OCI-LY1 (cell line): Measurements from ENCODE around the gene CPLANE2.

Source experiments
- H2AFZ ChIP-seq: fragments of 200-600 bp; sonication (generic), shearing (Covaris generic); 2 replicates; pipeline ENCODE4 v1.6.0; 2014; ENCODE audit warnings: antibody characterized with exemption, mild to moderate bottlenecking, low read length
- H3F3A ChIP-seq: fragments of 200-600 bp; sonication (generic), shearing (Covaris generic); 2 replicates; pipeline ENCODE4 v1.6.0; 2014; ENCODE audit warnings: mild to moderate bottlenecking, antibody characterized with exemption, low read length, moderate library complexity; ENCODE audit not compliant: insufficient read depth
- H3K27ac ChIP-seq: fragments of 200-600 bp; sonication (generic); 2 replicates; pipeline ENCODE4 v1.5.1; 2014; ENCODE audit warnings: low read length, mixed run types, mild to moderate bottlenecking, low read depth; ENCODE audit not compliant: poor library complexity, severe bottlenecking
- H3K27me3 ChIP-seq: fragments of 200-600 bp; sonication (generic); 2 replicates; pipeline ENCODE4 v1.6.0; 2014; ENCODE audit warnings: antibody characterized with exemption, mild to moderate bottlenecking, low read length, moderate library complexity; ENCODE audit not compliant: insufficient read depth
- H3K36me3 ChIP-seq: fragments of 200-600 bp; sonication (generic); 2 replicates; pipeline ENCODE4 v1.6.1; 2014; ENCODE audit warnings: mild to moderate bottlenecking, antibody characterized with exemption, low read length, moderate library complexity, mixed read lengths; ENCODE audit not compliant: insufficient read depth
- H3K4me1 ChIP-seq: fragments of 200-600 bp; sonication (generic); 2 replicates; pipeline ENCODE4 v1.5.1; 2014; ENCODE audit warnings: mild to moderate bottlenecking, low read length, moderate library complexity; ENCODE audit not compliant: insufficient read depth, severe bottlenecking
- H3K4me2 ChIP-seq: fragments of 200-600 bp; sonication (generic), shearing (Covaris generic); 2 replicates; pipeline ENCODE4 v1.6.1; 2014; ENCODE audit warnings: low read length
- H3K4me3 ChIP-seq: fragments of 200-600 bp; sonication (generic); 2 replicates; pipeline ENCODE4 v1.5.1; 2014; ENCODE audit warnings: low read length, low read depth, mild to moderate bottlenecking, mixed read lengths; ENCODE audit not compliant: poor library complexity, severe bottlenecking
- H3K79me2 ChIP-seq: fragments of 200-600 bp; shearing (Covaris generic); 2 replicates; pipeline ENCODE4 v1.6.1; 2016; ENCODE audit warnings: mixed run types, low read length, mixed read lengths; ENCODE audit not compliant: insufficient read depth
- H3K9ac ChIP-seq: fragments of 200-600 bp; sonication (generic), shearing (Covaris generic); 2 replicates; pipeline ENCODE4 v1.6.1; 2014; ENCODE audit warnings: mild to moderate bottlenecking, low read length, mixed read lengths
- H3K9me2 ChIP-seq: fragments of 200-600 bp; sonication (generic), shearing (Covaris generic); 2 replicates; pipeline ENCODE4 v1.6.1; 2014; ENCODE audit warnings: low read depth, mild to moderate bottlenecking, low read length, mixed read lengths
- H3K9me3 ChIP-seq: fragments of 200-600 bp; shearing (Covaris generic); 2 replicates; pipeline ENCODE4 v1.6.1; 2014; ENCODE audit warnings: low read length, mixed read lengths
- H4K20me1 ChIP-seq: fragments of 200-600 bp; sonication (generic), shearing (Covaris generic); 2 replicates; pipeline ENCODE4 v1.6.0; 2016; ENCODE audit warnings: mild to moderate bottlenecking, low read length; ENCODE audit not compliant: insufficient read depth
- CTCF ChIP-seq: fragments of 200-600 bp; sonication (generic), shearing (Covaris generic); IDR thresholded peaks from 2 replicates; pipeline ENCODE4 v1.5.1; 2017; ENCODE audit warnings: mild to moderate bottlenecking, antibody characterized with exemption, low read length, moderate library complexity, mixed read lengths
- EZH2 ChIP-seq: fragments of 200-600 bp; sonication (generic), shearing (Covaris generic); IDR thresholded peaks from 2 replicates; pipeline ENCODE4 v1.8.0; 2017; ENCODE audit warnings: borderline replicate concordance, mixed run types, mild to moderate bottlenecking, antibody characterized with exemption, low read length, moderate library complexity, mixed read lengths

CPLANE2 gene

GRCh38 chr1:16210581-16210980 is 26.4 kb downstream of the CPLANE2 start:
- peaks cover 5% of the 10 kb centered on the region for H3K4me1 ChIP-seq
- no peak overlapping the region for H3K4me2 ChIP-seq
- H2AFZ ChIP-seq, result no peak overlapping the region
- H3K4me3 ChIP-seq, result no peak overlapping the region
- peaks cover 9% of the 10 kb centered on the region; the same call in 1 of the 2 replicates for H3K27me3 ChIP-seq
- H4K20me1 ChIP-seq, result no peaks in the 10 kb centered on the region
- no peaks in the 10 kb centered on the region for H3K36me3 ChIP-seq
- no peaks in the 10 kb centered on the region for H3K79me2 ChIP-seq
- H3K9me2 ChIP-seq, result no peaks in the 10 kb centered on the region
- H3K9ac ChIP-seq, result no peak overlapping the region
- TF ChIP-seq EZH2 (no peak), CTCF (no peak)
- no peaks in the 10 kb centered on the region for H3F3A ChIP-seq
- H3K27ac ChIP-seq, result no peak overlapping the region
- no peaks in the 10 kb centered on the region for H3K9me3 ChIP-seq

- Histone ChIP-seq H3K27me3 (peaks cover 9% of the 10 kb centered on the region; the same call in 1 of the 2 replicates), H3K4me1 (peaks cover 5% of the 10 kb centered on the region), H3K9me2 (no peaks in the 10 kb centered on the region), H3F3A (no peaks in the 10 kb centered on the region), H3K79me2 (no peaks in the 10 kb centered on the region), H3K36me3 (no peaks in the 10 kb centered on the region), H3K9ac (no peak overlapping the region), H3K27ac (no peak overlapping the region), H4K20me1 (no peaks in the 10 kb centered on the region), H3K4me3 (no peak overlapping the region), H3K9me3 (no peaks in the 10 kb centered on the region), H3K4me2 (no peak overlapping the region), H2AFZ (no peak overlapping the region)
- TF ChIP-seq EZH2 (no peak), CTCF (no peak)
These were observed 27.1 kb downstream of the CPLANE2 start for GRCh38 chr1:16209847-16210407.

GRCh38 chr1:16209132-16209846 is 27.7 kb downstream of the CPLANE2 start:
- no peaks in the 10 kb centered on the region for H3K36me3 ChIP-seq
- no peaks in the 10 kb centered on the region for H3K9me3 ChIP-seq
- no peaks in the 10 kb centered on the region for H3K79me2 ChIP-seq
- no peaks in the 10 kb centered on the region for H3F3A ChIP-seq
- H3K4me2 ChIP-seq, result no peak overlapping the region
- H3K9me2 ChIP-seq, result no peaks in the 10 kb centered on the region
- no peak overlapping the region for H3K9ac ChIP-seq
- no peak overlapping the region for H3K4me3 ChIP-seq
- H2AFZ ChIP-seq, result no peak overlapping the region
- H3K4me1 ChIP-seq, result peaks cover 5% of the 10 kb centered on the region
- H3K27me3 ChIP-seq, result peaks cover 9% of the 10 kb centered on the region; the same call in 1 of the 2 replicates
- H4K20me1 ChIP-seq, result no peaks in the 10 kb centered on the region
- no peak overlapping the region for H3K27ac ChIP-seq
- TF ChIP-seq CTCF, result no peak
- TF ChIP-seq EZH2, result no peak
